IMR-90 (cell line): ENCODE measurements around the gene HTATSF1. TPM values are rescaled to one million over a fixed set of nuclear protein-coding genes. Genes with fewer than 3 reads are reported as not detected.

Experiments
- ATAC-seq: fragments of 200-7000 bp; cut with Tn5 transposase; 2 replicates; pipeline ENCODE4 v1.9.1; 2020; ENCODE audit warnings: low read depth, mild to moderate bottlenecking, moderate library complexity
- BruUV-seq: library from RNA; stranded (reverse); fragments of 400-500 nt; replicated peaks from 2 replicates; lab custom pipeline; 2021; lab: Mats Ljungman, UMichigan
- CTCF ChIA-PET: fragments of 300-600 bp; formaldehyde crosslinking; extraction: SDS; loops from one replicate; lab custom pipeline; 2021; ENCODE audit warnings: antibody characterized with exemption; lab: Yijun Ruan, JAX
- POLR2A ChIA-PET: fragments of 300-600 bp; sonication (Branson Sonifier 250); formaldehyde crosslinking; loops from one replicate; lab custom pipeline; 2022; ENCODE audit warnings: antibody characterized with exemption; ENCODE audit not compliant: unreplicated experiment; lab: Charles Lee
- DNase-seq: peaks from one replicate; pipeline ENCODE4 v3.0.0; 2013
- H2AFZ ChIP-seq: replicated peaks from 2 replicates; pipeline ENCODE3; 2013; ENCODE audit warnings: low read length, mild to moderate bottlenecking; ENCODE audit not compliant: poor library complexity
- H2AK5ac ChIP-seq: 2 replicates; pipeline ENCODE4 v1.6.1; 2013; ENCODE audit warnings: low read depth, low read length, inconsistent platforms
- H2AK9ac ChIP-seq: replicated peaks from 2 replicates; pipeline ENCODE3; 2013; ENCODE audit warnings: mild to moderate bottlenecking, low read depth, low read length, moderate library complexity; ENCODE audit not compliant: poor library complexity
- H2BK120ac ChIP-seq: 2 replicates; pipeline ENCODE4 v1.6.1; 2013; ENCODE audit warnings: low read depth, low read length, inconsistent platforms
- H2BK15ac ChIP-seq: 3 replicates; pipeline ENCODE4 v1.6.1; 2013; ENCODE audit warnings: low read depth, low read length, inconsistent platforms
- H2BK20ac ChIP-seq: 2 replicates; pipeline ENCODE4 v1.6.1; 2013; ENCODE audit warnings: low read depth, mild to moderate bottlenecking, inconsistent platforms, low read length, moderate library complexity
- H2BK5ac ChIP-seq: 2 replicates; pipeline ENCODE4 v1.6.1; 2013; ENCODE audit warnings: mild to moderate bottlenecking, low read depth, low read length, inconsistent platforms; ENCODE audit not compliant: poor library complexity, severe bottlenecking
- H3K14ac ChIP-seq: replicated peaks from 2 replicates; pipeline ENCODE4 v1.6.1; 2013; ENCODE audit warnings: low read depth, low read length, inconsistent platforms
- H3K18ac ChIP-seq: 2 replicates; pipeline ENCODE4 v1.6.1; 2013; ENCODE audit warnings: low read depth, low read length, control low read depth
- H3K23ac ChIP-seq: 2 replicates; pipeline ENCODE4 v1.6.1; 2013; ENCODE audit warnings: low read depth, low read length, inconsistent platforms
- H3K27ac ChIP-seq: 2 replicates; pipeline ENCODE4 v1.5.1; 2013; ENCODE audit warnings: mild to moderate bottlenecking, control low read depth, low read length; ENCODE audit not compliant: insufficient read depth
- H3K27me3 ChIP-seq: 2 replicates; pipeline ENCODE4 v1.6.1; 2013; ENCODE audit warnings: low read length; ENCODE audit not compliant: control insufficient read depth, insufficient read depth
- H3K36me3 ChIP-seq: 2 replicates; pipeline ENCODE4 v1.6.1; 2013; ENCODE audit warnings: low read length, mixed read lengths; ENCODE audit not compliant: control insufficient read depth, insufficient read depth
- H3K4ac ChIP-seq: 2 replicates; pipeline ENCODE4 v1.6.1; 2013; ENCODE audit warnings: low read depth, low read length, inconsistent platforms
- H3K4me1 ChIP-seq: 2 replicates; pipeline ENCODE4 v1.6.1; 2013; ENCODE audit warnings: low read length, mixed read lengths; ENCODE audit not compliant: control insufficient read depth, insufficient read depth
- H3K4me2 ChIP-seq: 2 replicates; pipeline ENCODE4 v1.6.1; 2013; ENCODE audit warnings: low read depth, mild to moderate bottlenecking, control low read depth, low read length, moderate library complexity
- H3K4me3 ChIP-seq: 2 replicates; pipeline ENCODE4 v1.5.1; 2013; ENCODE audit warnings: low read depth, mild to moderate bottlenecking, control low read depth, low read length, moderate library complexity; ENCODE audit not compliant: insufficient read depth
- H3K56ac ChIP-seq: 2 replicates; pipeline ENCODE4 v1.6.1; 2013; ENCODE audit warnings: low read length, inconsistent platforms; ENCODE audit not compliant: insufficient read depth; ENCODE audit errors: extremely low read depth
- H3K79me1 ChIP-seq, 2 experiments: 2 replicates each; pipeline ENCODE4 v1.6.1; 2013; ENCODE audit warnings: low read length in 2 of 2, inconsistent platforms in 1 of 2, low read depth in 1 of 2
- H3K9ac ChIP-seq: 2 replicates; pipeline ENCODE4 v1.6.1; 2013; ENCODE audit warnings: low read depth, low read length, control low read depth
- H3K9me1 ChIP-seq: 2 replicates; pipeline ENCODE4 v1.6.1; 2013; ENCODE audit warnings: low read length, inconsistent platforms; ENCODE audit not compliant: insufficient read depth
- H3K9me3 ChIP-seq: 2 replicates; pipeline ENCODE4 v1.6.1; 2013; ENCODE audit warnings: low read length; ENCODE audit not compliant: control insufficient read depth, insufficient read depth
- H4K20me1 ChIP-seq: 2 replicates; pipeline ENCODE4 v1.6.1; 2013; ENCODE audit warnings: low read length, inconsistent platforms; ENCODE audit not compliant: insufficient read depth
- H4K5ac ChIP-seq: 2 replicates; pipeline ENCODE4 v1.6.1; 2013; ENCODE audit warnings: mild to moderate bottlenecking, low read depth, low read length, control low read depth
- H4K8ac ChIP-seq, 2 experiments: 2 replicates each; pipeline ENCODE4 v1.6.1; 2013; ENCODE audit warnings: low read depth in 2 of 2, low read length in 2 of 2, control low read depth in 1 of 2, inconsistent platforms in 1 of 2
- H4K91ac ChIP-seq: 2 replicates; pipeline ENCODE4 v1.6.1; 2013; ENCODE audit warnings: low read depth, low read length, inconsistent platforms; ENCODE audit not compliant: insufficient read depth
- BHLHE40 ChIP-seq: fragments of 150-350 bp; IDR thresholded peaks from 2 replicates; pipeline ENCODE4 v1.6.1; 2016; ENCODE audit warnings: mild to moderate bottlenecking, low read depth, low read length
- CEBPB ChIP-seq: IDR thresholded peaks from 2 replicates; pipeline ENCODE4 v1.6.1; 2012; ENCODE audit warnings: low read depth, low read length, improper control_type of control experiment
- CHD1 ChIP-seq: IDR thresholded peaks from 2 replicates; pipeline ENCODE4 v1.6.1; 2012; ENCODE audit warnings: low read depth, low read length, improper control_type of control experiment
- FOS ChIP-seq: fragments of 150-350 bp; IDR thresholded peaks from 2 replicates; pipeline ENCODE4 v1.6.1; 2016; ENCODE audit warnings: low read depth, low read length
- MAFK ChIP-seq: IDR thresholded peaks from 2 replicates; pipeline ENCODE4 v1.6.1; 2012; ENCODE audit warnings: low read depth, low read length, improper control_type of control experiment
- MAZ ChIP-seq: IDR thresholded peaks from 2 replicates; pipeline ENCODE4 v1.6.1; 2012; ENCODE audit warnings: low read depth, mild to moderate bottlenecking, low read length, improper control_type of control experiment, moderate library complexity, borderline replicate concordance
- MXI1 ChIP-seq: IDR thresholded peaks from 2 replicates; pipeline ENCODE4 v1.6.1; 2012; ENCODE audit warnings: low read depth, mild to moderate bottlenecking, low read length, moderate library complexity, borderline replicate concordance
- NFE2L2 ChIP-seq: fragments of 150-350 bp; IDR thresholded peaks from 2 replicates; pipeline ENCODE4 v1.6.1; 2016; ENCODE audit warnings: low read depth, mild to moderate bottlenecking, low read length
- POLR2A ChIP-seq: IDR thresholded peaks from 2 replicates; pipeline ENCODE4 v1.6.1; 2012; ENCODE audit warnings: mild to moderate bottlenecking, low read depth, low read length
- RAD21 ChIP-seq: IDR thresholded peaks from 2 replicates; pipeline ENCODE4 v1.6.1; 2012; ENCODE audit warnings: low read length, improper control_type of control experiment
- RCOR1 ChIP-seq: IDR thresholded peaks from 2 replicates; pipeline ENCODE4 v1.6.1; 2012; ENCODE audit warnings: mild to moderate bottlenecking, low read length, improper control_type of control experiment; ENCODE audit not compliant: insufficient replicate concordance
- RFX5 ChIP-seq: IDR thresholded peaks from 2 replicates; pipeline ENCODE4 v1.8.0; 2012; ENCODE audit warnings: low read depth, mild to moderate bottlenecking, low read length, moderate library complexity
- SMC3 ChIP-seq: fragments of 150-350 bp; IDR thresholded peaks from 2 replicates; pipeline ENCODE4 v1.6.1; 2016; ENCODE audit warnings: low read depth, mild to moderate bottlenecking, antibody characterized with exemption, low read length, moderate library complexity
- WGBS, 2 experiments: methylation state at CpG; one replicate each; pipeline versions ENCODE4 v1.1.5 to v1.1.7; 2013; ENCODE audit warnings: missing lambda C conversion rate in 2 of 2; ENCODE audit not compliant: insufficient read length in 1 of 2; ENCODE audit errors: extremely low coverage in 2 of 2; 5-methylcytosine and 5-hydroxymethylcytosine counted together
- dilution Hi-C: fragments of 300-500 bp; cut with HindIII; formaldehyde crosslinking; loops from one replicate; pipeline ENCODE4 v1.14.3; 2018; ENCODE audit warnings: low sequenced_read_pairs; ENCODE audit not compliant: unreplicated experiment
- in situ Hi-C: fragments of 300-500 bp; cut with MboI; formaldehyde crosslinking; loops from 3 replicates; pipeline ENCODE4 v1.14.3; 2019; ENCODE audit warnings: low sequenced_read_pairs, inconsistent platforms, mixed read lengths
- intact Hi-C: fragments of 100-400 bp; cut with micrococcal nuclease; formaldehyde crosslinking; loops from 2 replicates; pipeline ENCODE4 v1.10.0; 2022
- polyA plus RNA-seq, 3 experiments: library from polyadenylated mRNA; depleted of rRNA; stranded (reverse); fragments of >200 nt; gene quantifications; 2 replicates each; pipeline ENCODE4 v1.2.3, GENCODE V29; 2012; ENCODE audit warnings: low replicate concordance in 1 of 3
- total RNA-seq: library from RNA; depleted of rRNA; stranded (reverse); fragments of >200 nt; gene quantifications from 2 replicates; pipeline ENCODE4 v1.2.3, GENCODE V29; 2012
- TF ChIP-seq, protein P1 (sequence below): conservative IDR thresholded peaks from 2 replicates; pipeline ENCODE4 v1.5.1; 2012; ENCODE audit warnings: mild to moderate bottlenecking, low read depth, low read length, improper control_type of control experiment
- TF ChIP-seq, protein P2 (sequence below): fragments of 150-350 bp; IDR thresholded peaks from 2 replicates; pipeline ENCODE4 v1.6.1; 2016; ENCODE audit warnings: low read depth, mild to moderate bottlenecking, low read length, moderate library complexity, borderline replicate concordance
- TF ChIP-seq, protein P3 (sequence below): fragments of 150-350 bp; IDR thresholded peaks from 2 replicates; pipeline ENCODE4 v1.6.1; 2017; ENCODE audit warnings: mild to moderate bottlenecking, antibody characterized with exemption, low read length, low read depth

Gene HTATSF1
- total and polyA plus RNA-seq, 2 of the 4 experiments (the other 2 are of a cell fraction), result 6.8 to 19.0 TPM

DNA sequence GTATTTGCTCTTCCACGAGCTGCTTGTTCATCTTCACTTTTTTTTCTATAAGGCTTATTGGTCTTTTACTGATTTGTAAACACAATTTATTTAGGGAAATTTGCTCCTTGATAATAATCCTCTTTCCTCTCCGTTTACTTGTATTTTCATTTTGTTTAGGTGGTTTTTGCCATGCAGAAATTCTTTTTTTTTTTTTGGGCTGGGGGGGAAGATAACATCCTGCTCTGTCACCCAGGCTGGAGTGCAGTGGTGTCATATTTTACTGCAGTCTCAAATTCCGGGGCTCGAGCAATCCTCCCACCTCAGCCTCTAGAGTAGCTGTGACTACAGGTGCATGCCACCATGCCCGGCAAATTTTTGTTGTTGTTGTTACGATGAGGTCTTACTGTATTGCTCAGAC is 41.3 kb upstream of the HTATSF1 start:
- POLR2A ChIA-PET, result no interaction called here
- Histone ChIP-seq H3K27me3 (peaks cover 3% of the 10 kb centered on the region; the same call in 1 of the 2 replicates), H3K9me3 (no peaks in the 10 kb centered on the region), H2AFZ (no peak overlapping the region), H4K8ac (no peak overlapping the region), H3K18ac (no peak overlapping the region), H2AK5ac (no peak overlapping the region), H3K4ac (no peak overlapping the region), H4K91ac (no peak overlapping the region), H3K14ac (no peak overlapping the region), H3K4me3 (no peak overlapping the region), H2BK15ac (no peak overlapping the region), H2BK20ac (no peak overlapping the region), H3K79me1 (no peaks in the 10 kb centered on the region), H3K9ac (no peak overlapping the region), H3K4me1 (no peaks in the 10 kb centered on the region), H3K56ac (no peak overlapping the region), H3K4me2 (no peak overlapping the region), H2BK120ac (no peak overlapping the region), H3K36me3 (no peaks in the 10 kb centered on the region), H3K9me1 (no peaks in the 10 kb centered on the region), H4K20me1 (no peaks in the 10 kb centered on the region), H2BK5ac (no peak overlapping the region), H4K5ac (no peak overlapping the region), H3K27ac (no peak overlapping the region), H3K23ac (no peak overlapping the region), H2AK9ac (no peak overlapping the region)
- WGBS, 2 experiments, result no CpG with 5 or more reads among the region's 6 CpGs
- CTCF ChIA-PET, result interaction anchor here (0.6 kb wide), 1 partner anchor 19 kb away, joined by 3 read pairs; no protein-coding TSS in a partner anchor
- DNase-seq (no peak), ATAC-seq (no peak)
- TF ChIP-seq RCOR1 (no peak), MAZ (no peak), CHD1 (no peak), FOS (no peak), POLR2A (no peak), RAD21 (no peak), NFE2L2 (no peak), RFX5 (no peak), BHLHE40 (no peak), MXI1 (no peak), SMC3 (no peak), MAFK (no peak), CEBPB (no peak)
- TF ChIP-seq, protein P1, sequence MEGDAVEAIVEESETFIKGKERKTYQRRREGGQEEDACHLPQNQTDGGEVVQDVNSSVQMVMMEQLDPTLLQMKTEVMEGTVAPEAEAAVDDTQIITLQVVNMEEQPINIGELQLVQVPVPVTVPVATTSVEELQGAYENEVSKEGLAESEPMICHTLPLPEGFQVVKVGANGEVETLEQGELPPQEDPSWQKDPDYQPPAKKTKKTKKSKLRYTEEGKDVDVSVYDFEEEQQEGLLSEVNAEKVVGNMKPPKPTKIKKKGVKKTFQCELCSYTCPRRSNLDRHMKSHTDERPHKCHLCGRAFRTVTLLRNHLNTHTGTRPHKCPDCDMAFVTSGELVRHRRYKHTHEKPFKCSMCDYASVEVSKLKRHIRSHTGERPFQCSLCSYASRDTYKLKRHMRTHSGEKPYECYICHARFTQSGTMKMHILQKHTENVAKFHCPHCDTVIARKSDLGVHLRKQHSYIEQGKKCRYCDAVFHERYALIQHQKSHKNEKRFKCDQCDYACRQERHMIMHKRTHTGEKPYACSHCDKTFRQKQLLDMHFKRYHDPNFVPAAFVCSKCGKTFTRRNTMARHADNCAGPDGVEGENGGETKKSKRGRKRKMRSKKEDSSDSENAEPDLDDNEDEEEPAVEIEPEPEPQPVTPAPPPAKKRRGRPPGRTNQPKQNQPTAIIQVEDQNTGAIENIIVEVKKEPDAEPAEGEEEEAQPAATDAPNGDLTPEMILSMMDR, result no peak
- TF ChIP-seq, protein P2, sequence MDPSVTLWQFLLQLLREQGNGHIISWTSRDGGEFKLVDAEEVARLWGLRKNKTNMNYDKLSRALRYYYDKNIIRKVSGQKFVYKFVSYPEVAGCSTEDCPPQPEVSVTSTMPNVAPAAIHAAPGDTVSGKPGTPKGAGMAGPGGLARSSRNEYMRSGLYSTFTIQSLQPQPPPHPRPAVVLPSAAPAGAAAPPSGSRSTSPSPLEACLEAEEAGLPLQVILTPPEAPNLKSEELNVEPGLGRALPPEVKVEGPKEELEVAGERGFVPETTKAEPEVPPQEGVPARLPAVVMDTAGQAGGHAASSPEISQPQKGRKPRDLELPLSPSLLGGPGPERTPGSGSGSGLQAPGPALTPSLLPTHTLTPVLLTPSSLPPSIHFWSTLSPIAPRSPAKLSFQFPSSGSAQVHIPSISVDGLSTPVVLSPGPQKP, result no peak
- TF ChIP-seq, protein P3, sequence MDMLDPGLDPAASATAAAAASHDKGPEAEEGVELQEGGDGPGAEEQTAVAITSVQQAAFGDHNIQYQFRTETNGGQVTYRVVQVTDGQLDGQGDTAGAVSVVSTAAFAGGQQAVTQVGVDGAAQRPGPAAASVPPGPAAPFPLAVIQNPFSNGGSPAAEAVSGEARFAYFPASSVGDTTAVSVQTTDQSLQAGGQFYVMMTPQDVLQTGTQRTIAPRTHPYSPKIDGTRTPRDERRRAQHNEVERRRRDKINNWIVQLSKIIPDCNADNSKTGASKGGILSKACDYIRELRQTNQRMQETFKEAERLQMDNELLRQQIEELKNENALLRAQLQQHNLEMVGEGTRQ, result no peak
- dilution Hi-C loops (no loop called here), intact Hi-C loops (no loop called here), in situ Hi-C loops (no loop called here)
- BruUV-seq, result no TSS peak
